MV-4-11 (cell line): ENCODE results near the gene MYEOV.

Source experiments
- DNase-seq: peaks from one replicate; lab custom pipeline; 2025; lab: John Stamatoyannopoulos, UW

Gene MYEOV

DNA sequence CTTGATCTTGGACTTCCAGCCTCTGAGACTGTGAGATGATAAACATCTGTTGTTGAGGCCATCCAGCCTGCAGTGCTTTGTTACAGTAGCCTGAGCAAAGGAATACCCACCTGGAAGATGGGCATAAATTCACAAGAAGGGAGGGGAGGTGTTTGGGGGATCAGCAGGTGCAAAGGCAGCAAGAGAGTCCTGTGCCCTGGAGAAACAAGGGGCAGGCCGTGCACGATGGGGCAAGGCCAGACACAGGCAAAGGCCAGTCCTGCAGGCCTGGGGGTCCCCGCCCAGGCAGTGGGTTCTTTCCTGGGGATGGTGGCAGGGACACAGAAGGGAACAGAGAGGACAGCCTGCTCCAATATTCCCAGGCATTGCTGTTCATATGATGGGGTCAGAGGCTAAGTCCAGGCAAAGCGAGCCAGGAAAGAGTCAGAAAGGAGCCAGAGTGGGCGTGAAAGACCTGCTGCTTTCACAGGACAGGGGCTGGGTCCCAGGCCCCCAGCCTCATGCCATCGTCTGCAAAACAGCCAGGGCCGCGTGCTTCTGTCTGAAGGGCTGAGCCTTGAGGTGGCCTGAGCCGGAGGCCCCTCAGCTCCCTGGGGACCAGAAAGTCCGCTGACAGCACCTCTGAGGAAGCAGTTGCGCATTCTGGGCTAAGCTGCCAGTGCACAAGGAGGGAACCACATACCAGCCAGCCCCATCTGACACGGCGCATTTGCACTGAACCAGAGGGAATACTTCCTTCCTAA is 48.8 kb downstream of the MYEOV start:
- DNase-seq, result no peak

GRCh38 chr11:69343401-69344321 is 49.7 kb downstream of the MYEOV start:
- no peak for DNase-seq

- DNase-seq, result no peak
These were observed 50.7 kb downstream of the MYEOV start for GRCh38 chr11:69344570-69345145.
